CD4-positive, alpha-beta T cell (primary cell): ENCODE results near the gene IGF1R. TPM values are rescaled to one million over a fixed set of nuclear protein-coding genes. Genes with fewer than 3 reads are reported as not detected.

ENCODE experiments used
- ATAC-seq: fragments of 200-7000 bp; cut with Tn5 transposase; one replicate; pipeline ENCODE4 v1.10.0; 2022; ENCODE audit warnings: mild to moderate bottlenecking; ENCODE audit not compliant: poor library complexity
- CTCF ChIA-PET: fragments of 350-600 bp; sonication (Branson Sonifier 250); formaldehyde crosslinking; loops from one replicate; lab custom pipeline; 2021; ENCODE audit warnings: antibody characterized with exemption, inconsistent platforms; lab: Charles Lee
- POLR2A ChIA-PET: fragments of 350-600 bp; sonication (Branson Sonifier 250); formaldehyde crosslinking; loops from one replicate; lab custom pipeline; 2021; ENCODE audit warnings: antibody characterized with exemption, inconsistent platforms; lab: Charles Lee
- DNase-seq, 14 experiments: peaks; one replicate each; pipeline ENCODE4 v3.0.0-alpha.2; 2013 to 2020; ENCODE audit warnings: mixed read lengths in 2 of 14
- H3K27ac ChIP-seq, 2 donors: one replicate each; pipeline versions ENCODE4 v1.5.1 to v1.7.0; 2013; ENCODE audit warnings: low read length in 2 of 2, low read depth in 1 of 2, mild to moderate bottlenecking in 1 of 2
- H3K27me3 ChIP-seq, 2 experiments: 1 replicate in 1 of 2; 2 replicates in 1 of 2; pipeline versions ENCODE4 v1.6.1 to v1.7.0; 2013; ENCODE audit warnings: low read length in 2 of 2, control low read depth in 1 of 2, mild to moderate bottlenecking in 1 of 2, moderate library complexity in 1 of 2; ENCODE audit not compliant: insufficient read depth in 2 of 2, control insufficient read depth in 1 of 2
- H3K36me3 ChIP-seq: one replicate; pipeline ENCODE4 v1.6.1; 2013; ENCODE audit warnings: low read length, control low read depth; ENCODE audit not compliant: insufficient read depth
- H3K4me1 ChIP-seq: one replicate; pipeline ENCODE4 v1.6.1; 2013; ENCODE audit warnings: low read length, control low read depth; ENCODE audit not compliant: insufficient read depth
- H3K4me3 ChIP-seq: one replicate; pipeline ENCODE4 v1.5.1; 2013; ENCODE audit warnings: mild to moderate bottlenecking, low read length, moderate library complexity
- H3K9me3 ChIP-seq, 2 experiments: 1 replicate in 1 of 2; 2 replicates in 1 of 2; pipeline versions ENCODE4 v1.6.1 to v1.7.0; 2013; ENCODE audit warnings: low read length in 2 of 2, mild to moderate bottlenecking in 2 of 2, control low read depth in 1 of 2, moderate library complexity in 1 of 2; ENCODE audit not compliant: control insufficient read depth in 1 of 2, insufficient read depth in 1 of 2
- H3K27ac Mint-ChIP-seq: one replicate; pipeline ENCODE4 v1.8.0; 2020; ENCODE audit warnings: mixed read lengths
- H3K27me3 Mint-ChIP-seq: one replicate; pipeline ENCODE4 v1.8.0; 2021; ENCODE audit warnings: mixed read lengths
- H3K36me3 Mint-ChIP-seq: one replicate; pipeline ENCODE4 v1.8.0; 2021; ENCODE audit warnings: low read depth, mixed read lengths
- H3K4me1 Mint-ChIP-seq: one replicate; pipeline ENCODE4 v1.8.0; 2021; ENCODE audit warnings: low read depth, mixed read lengths
- H3K4me3 Mint-ChIP-seq: one replicate; pipeline ENCODE4 v1.8.0; 2020; ENCODE audit warnings: mild to moderate bottlenecking, mixed read lengths
- H3K9me3 Mint-ChIP-seq: one replicate; pipeline ENCODE4 v1.8.0; 2020; ENCODE audit warnings: mixed read lengths
- intact Hi-C, 2 experiments: fragments of 100-400 bp; cut with DNase I in 1 of 2; cut with micrococcal nuclease in 1 of 2; formaldehyde crosslinking; loops; one replicate each; pipeline versions ENCODE4 v1.15.1 to v1.9.0; 2023 to 2025; cut with DNase I, micrococcal nuclease
- total RNA-seq, 174 experiments: library from RNA in 2 of 174; stranded (reverse) in 2 of 174; gene quantifications; one replicate each; pipeline ENCODE4 v1.2.3 and lab custom pipeline; 2021 to 2026
- TF ChIP-seq, protein P1 (sequence below): fragments of 200-600 bp; IDR thresholded peaks from one replicate; pipeline ENCODE4 v1.8.0; 2022; ENCODE audit warnings: antibody characterized with exemption, mild to moderate bottlenecking

The IGF1R gene
- total RNA-seq, 2 experiments from 2014 or later: 39.2 to 40.3 TPM

DNA sequence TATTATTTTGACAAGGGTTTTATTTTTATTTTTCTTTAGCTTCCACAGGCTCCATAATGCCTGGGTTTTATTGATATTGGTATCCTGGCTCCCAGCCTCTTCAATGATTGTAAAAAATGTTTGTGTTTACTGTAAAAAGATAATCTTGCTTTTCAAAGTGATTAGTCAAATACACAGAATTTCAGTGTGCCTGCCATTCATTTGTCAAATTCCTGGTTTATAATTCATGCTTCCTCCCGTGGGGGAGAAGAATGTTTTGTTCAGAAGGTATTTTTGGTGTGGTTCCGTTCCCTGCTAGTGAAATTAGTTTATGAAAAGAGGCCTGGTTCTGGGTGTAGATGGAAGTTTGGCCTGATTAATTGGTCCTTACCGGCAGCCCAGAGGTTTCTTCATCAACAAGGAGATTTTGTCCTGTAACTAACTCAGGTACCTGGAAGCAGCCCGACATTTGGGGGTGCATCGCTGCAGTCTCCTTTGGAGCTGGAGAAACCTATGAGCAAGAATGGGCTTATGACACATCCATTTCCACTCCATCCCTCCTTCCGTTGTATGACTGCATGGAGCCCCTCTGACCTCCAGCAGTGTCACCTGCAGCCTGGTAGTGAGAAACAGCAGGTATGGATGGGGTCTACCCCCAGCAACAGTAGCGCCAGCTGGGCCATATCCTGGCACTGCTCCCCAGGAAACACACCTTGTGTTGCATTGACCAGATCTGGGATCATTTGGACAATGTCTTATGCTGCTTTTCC lies 257.8 kb downstream of the IGF1R start:
- ATAC-seq (no peak), DNase-seq (no peak)
- peaks cover 59% of the 10 kb centered on the region for H3K36me3 Mint-ChIP-seq
- H3K4me3 Mint-ChIP-seq: no peak overlapping the region
- no peaks in the 10 kb centered on the region for H3K27me3 Mint-ChIP-seq
- ChIA-PET POLR2A (no interaction called here), CTCF (no interaction called here)
- no peaks in the 10 kb centered on the region for H3K9me3 Mint-ChIP-seq
- no peak overlapping the region for H3K27ac ChIP-seq
- H3K4me1 Mint-ChIP-seq: peaks cover 5% of the 10 kb centered on the region
- no peaks in the 10 kb centered on the region for H3K4me1 ChIP-seq
- peaks cover 14% of the 10 kb centered on the region for H3K36me3 ChIP-seq
- intact Hi-C loops: no loop called here
- H3K27me3 ChIP-seq: no peaks in the 10 kb centered on the region
- no peak overlapping the region for H3K4me3 ChIP-seq
- no peaks in the 10 kb centered on the region for H3K9me3 ChIP-seq
- TF ChIP-seq, protein P1, sequence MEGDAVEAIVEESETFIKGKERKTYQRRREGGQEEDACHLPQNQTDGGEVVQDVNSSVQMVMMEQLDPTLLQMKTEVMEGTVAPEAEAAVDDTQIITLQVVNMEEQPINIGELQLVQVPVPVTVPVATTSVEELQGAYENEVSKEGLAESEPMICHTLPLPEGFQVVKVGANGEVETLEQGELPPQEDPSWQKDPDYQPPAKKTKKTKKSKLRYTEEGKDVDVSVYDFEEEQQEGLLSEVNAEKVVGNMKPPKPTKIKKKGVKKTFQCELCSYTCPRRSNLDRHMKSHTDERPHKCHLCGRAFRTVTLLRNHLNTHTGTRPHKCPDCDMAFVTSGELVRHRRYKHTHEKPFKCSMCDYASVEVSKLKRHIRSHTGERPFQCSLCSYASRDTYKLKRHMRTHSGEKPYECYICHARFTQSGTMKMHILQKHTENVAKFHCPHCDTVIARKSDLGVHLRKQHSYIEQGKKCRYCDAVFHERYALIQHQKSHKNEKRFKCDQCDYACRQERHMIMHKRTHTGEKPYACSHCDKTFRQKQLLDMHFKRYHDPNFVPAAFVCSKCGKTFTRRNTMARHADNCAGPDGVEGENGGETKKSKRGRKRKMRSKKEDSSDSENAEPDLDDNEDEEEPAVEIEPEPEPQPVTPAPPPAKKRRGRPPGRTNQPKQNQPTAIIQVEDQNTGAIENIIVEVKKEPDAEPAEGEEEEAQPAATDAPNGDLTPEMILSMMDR: no peak
- H3K27ac Mint-ChIP-seq: no peak overlapping the region

DNA sequence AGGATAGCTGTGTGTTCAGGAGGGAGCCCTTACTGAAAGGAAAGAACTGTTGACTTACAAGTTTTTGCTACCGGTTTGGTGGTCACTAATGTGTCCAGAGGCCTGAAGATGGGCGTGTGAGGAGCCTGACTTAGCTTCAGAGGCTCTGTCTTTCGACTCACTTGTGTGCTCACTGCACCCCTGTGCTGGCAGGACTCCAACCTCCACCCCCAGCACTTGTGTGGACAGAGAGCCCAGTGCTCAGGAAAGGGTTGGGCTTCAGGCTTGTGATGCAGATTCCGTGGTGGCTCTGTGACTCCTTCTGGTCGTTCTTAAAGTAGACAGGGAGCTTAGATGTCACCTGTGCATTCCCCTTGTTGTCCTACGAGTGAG lies 258.4 kb downstream of the IGF1R start:
- ATAC-seq: no peak
- Mint-ChIP-seq H3K27ac (no peak overlapping the region), H3K9me3 (no peaks in the 10 kb centered on the region), H3K4me1 (no peaks in the 10 kb centered on the region), H3K4me3 (no peak overlapping the region), H3K36me3 (peaks cover 59% of the 10 kb centered on the region), H3K27me3 (no peaks in the 10 kb centered on the region)
- Histone ChIP-seq H3K9me3 (no peaks in the 10 kb centered on the region), H3K4me1 (no peaks in the 10 kb centered on the region), H3K4me3 (no peak overlapping the region), H3K27me3 (no peaks in the 10 kb centered on the region), H3K27ac (no peak overlapping the region), H3K36me3 (peaks cover 19% of the 10 kb centered on the region)
- intact Hi-C loops: no loop called here
- TF ChIP-seq, protein P1: no peak
- ChIA-PET CTCF (no interaction called here), POLR2A (no interaction called here)
- DNase-seq: no peak

DNA sequence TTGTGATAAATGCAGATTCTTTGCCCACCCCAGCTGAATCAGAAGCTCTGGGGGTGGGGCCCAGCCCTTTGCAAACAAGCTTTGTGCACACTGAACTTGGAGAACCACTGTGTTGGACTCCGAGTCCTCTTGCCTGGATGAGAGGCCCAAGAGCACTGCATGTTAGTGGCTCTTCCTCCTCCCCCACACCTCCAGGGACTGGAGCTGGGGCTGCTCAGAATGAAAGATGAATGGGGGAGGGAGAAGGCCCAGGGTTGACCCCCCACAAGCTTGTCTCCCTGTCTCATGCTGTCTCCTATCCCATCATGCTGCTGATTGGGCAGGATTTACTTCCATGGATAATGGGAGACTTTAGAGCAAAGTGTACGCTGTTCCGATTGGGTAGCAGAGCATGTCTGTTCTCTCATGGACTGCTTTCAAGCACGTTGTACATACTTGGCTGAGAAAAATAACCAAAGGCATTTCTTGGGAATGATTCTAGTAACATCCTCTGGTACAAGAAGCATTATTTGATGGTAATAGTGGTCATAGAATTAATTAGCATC lies 259.7 kb downstream of the IGF1R start:
- no peak overlapping the region for H3K4me3 ChIP-seq
- H3K36me3 ChIP-seq: peaks cover 25% of the 10 kb centered on the region
- POLR2A ChIA-PET: no interaction called here
- ATAC-seq (no peak), DNase-seq (no peak)
- H3K4me3 Mint-ChIP-seq: no peak overlapping the region
- H3K4me1 ChIP-seq: no peaks in the 10 kb centered on the region
- no peaks in the 10 kb centered on the region for H3K9me3 Mint-ChIP-seq
- H3K27me3 Mint-ChIP-seq: no peaks in the 10 kb centered on the region
- no peak overlapping the region for H3K27ac ChIP-seq
- TF ChIP-seq, protein P1: no peak
- H3K27ac Mint-ChIP-seq: no peak overlapping the region
- H3K36me3 Mint-ChIP-seq: peaks cover 67% of the 10 kb centered on the region
- intact Hi-C loops: no loop called here
- no peaks in the 10 kb centered on the region for H3K9me3 ChIP-seq
- no peaks in the 10 kb centered on the region for H3K4me1 Mint-ChIP-seq
- H3K27me3 ChIP-seq: no peaks in the 10 kb centered on the region
- CTCF ChIA-PET: no interaction called here
